Activated CD8-positive, alpha-beta memory T cell treated with anti-CD3 and anti-CD28 coated beads for 1 hour (primary cell): ENCODE results near the gene DEFB118.
"Not testable (repeated sequence)": the region's sequence is repeated elsewhere in the genome, so short reads cannot be mapped to it uniquely, and the experiment has no call there.

ENCODE experiments used
- DNase-seq, 2 donors: peaks; one replicate each; pipeline ENCODE4 v3.0.0-alpha.2; 2020; ENCODE audit warnings: low read depth in 1 of 2; ENCODE audit errors: extremely low read depth in 1 of 2

DEFB118 gene, protein sequence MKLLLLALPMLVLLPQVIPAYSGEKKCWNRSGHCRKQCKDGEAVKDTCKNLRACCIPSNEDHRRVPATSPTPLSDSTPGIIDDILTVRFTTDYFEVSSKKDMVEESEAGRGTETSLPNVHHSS

DNA sequence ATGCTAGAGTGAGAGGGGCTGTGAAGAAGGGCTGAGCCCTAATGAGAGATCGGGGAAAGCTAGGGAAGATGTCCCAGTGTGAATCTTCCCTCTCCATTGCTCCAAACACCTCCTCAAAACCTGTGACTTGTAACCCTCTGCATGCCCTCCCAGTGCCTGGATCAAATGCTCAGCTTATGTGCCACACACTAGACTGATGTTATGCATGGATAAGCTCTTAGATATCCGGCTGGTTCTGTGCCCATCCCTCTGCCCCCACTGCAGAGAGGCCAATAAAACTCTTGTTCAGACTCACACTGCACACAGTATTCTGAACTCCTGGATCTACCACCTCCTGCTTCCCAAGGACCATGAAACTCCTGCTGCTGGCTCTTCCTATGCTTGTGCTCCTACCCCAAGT, at the start of gene DEFB118:
DEFB118 (plus strand) TSS at position 301 of the 400 bp plus-strand sequence; CDS start at position 351, 50 bp downstream.
- no peak for DNase-seq

DNA sequence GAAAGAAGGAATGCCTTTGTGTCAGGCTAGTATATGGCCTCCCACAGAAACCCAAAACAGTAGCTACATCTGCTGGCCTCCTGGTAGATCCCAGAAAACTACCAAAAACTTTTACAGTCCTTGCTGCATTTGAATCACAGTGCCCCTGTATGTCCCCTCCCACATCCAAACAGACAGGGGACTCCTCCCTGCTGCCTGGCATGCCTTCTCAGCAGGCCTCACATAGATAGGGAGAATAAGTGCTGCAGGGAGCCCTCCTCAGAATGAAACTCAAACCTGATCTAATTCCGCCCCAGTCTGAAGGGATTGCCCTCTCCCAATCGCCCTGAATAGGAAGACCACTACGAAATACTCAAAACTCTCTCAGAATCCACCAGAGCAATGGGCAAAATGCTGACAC, 45.9 kb upstream of the DEFB118 start:
- DNase-seq = no peak

DNA sequence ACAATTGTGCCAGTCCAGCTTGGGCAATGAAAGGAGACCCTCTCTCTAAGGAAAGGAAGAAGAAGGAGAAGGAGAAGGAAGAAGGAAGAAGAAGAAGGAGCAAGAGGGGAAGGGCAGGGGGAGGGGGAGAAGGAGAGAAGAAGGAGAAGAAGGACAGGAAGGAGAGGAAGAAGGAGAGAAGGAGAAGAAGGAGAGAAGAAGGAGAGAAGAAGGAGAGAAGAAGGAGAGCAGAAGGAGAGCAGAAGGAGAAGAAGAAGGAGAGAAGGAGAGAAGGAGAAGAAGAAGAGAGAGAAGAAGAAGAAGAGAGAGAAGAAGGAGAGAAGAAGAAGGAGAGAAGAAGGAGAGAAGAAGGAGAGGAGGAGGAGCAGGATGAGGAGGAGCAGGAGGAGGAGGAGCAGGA, 37.5 kb upstream of the DEFB118 start:
- no peak for DNase-seq

DNA sequence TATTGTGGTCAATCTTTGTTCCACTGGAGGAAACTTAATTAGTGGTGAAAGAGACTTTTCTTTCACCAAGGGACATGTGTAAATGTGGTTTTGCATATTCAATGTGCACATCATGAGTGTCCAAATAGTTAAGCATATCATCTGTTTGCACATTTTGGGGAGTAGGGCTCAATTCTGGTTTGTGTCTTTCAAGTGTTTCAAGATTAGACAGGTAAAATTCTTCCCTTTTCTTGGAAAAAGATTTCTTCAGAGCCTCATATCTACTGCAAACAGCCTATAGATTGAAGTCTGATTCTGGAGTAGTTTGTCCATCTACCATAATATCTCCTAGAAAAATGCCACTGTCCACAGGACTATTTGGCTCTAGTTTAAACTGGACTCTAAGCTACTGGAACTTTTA, 26.9 kb upstream of the DEFB118 start:
- no peak for DNase-seq

DNA sequence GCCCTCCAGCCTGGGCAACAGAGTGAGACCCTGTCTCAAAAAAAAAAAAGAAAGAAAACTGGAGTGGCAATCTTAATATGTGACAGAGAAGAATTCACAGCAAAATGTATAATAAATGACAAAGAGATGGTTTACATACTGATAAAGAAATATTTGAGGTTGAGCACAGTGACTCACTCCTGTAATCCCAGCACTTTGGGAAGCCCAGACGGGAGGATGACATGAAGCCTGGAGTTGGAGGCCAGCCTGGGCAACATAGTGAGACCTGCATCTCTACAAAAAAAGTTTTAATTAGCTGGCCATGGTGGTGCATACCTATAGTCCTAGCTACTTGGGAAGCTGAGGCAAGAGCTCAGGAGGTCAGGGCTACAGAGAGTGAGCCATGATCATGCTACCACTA, 12.4 kb upstream of the DEFB118 start:
- no peak for DNase-seq

DNA sequence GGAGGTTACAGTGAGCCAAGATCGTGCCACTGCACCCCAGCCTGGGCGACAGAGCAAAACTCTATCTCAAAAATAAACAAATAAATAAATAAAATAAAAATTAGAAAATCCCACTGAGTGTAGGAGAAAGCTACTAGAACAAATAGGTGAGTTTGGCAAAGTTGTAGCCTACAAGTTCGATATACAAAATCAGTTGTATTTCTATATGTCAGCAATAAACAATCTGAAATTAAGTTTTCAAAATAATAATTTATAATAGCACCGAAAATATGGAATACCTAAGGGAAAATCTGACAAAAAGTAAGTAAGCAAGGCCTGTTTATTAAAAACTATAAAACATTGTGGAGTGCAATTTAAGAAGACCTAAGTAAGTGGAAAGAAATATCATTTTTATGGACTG, 5.1 kb upstream of the DEFB118 start:
- no peak for DNase-seq

DNA sequence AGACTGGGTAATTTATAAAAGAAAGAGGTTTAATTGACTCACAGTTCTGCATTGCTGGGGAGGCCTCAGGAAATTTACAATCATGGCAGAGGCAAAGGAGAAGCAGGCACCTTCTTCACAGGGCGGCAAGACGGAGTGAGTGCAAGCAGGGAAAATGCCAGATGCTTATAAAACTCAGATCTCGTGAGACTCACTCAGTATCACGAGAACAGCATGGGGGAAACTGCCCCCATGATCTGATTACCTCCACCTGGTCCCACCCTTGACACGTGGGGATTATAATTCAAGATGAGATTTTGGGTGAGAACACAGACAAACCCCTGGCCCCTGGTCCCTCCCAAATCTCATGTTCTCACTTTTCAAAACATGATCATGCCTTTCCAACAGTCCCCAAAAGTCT, 4.1 kb upstream of the DEFB118 start:
- DNase-seq = not testable (repeated sequence)

DNA sequence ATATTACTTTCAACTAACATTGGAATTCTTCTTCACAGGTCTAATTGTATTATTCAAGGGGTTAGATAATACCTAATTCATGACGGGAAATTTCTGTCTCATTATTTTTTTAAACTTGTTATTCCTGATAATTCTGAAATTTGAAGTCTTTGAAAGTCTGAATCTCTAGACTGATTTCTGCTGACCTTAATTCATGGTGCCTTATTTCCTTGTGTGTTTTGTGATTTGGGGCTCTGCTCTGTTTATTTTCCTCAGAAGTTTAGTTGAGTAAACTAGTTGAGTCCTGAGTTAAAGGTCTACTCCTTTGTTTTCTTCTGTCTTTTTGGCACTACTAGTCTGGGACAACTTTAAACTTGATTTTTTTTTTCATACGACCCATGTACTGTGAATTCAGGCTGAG, 5.9 kb downstream of the DEFB118 start:
- DNase-seq = no peak

DNA sequence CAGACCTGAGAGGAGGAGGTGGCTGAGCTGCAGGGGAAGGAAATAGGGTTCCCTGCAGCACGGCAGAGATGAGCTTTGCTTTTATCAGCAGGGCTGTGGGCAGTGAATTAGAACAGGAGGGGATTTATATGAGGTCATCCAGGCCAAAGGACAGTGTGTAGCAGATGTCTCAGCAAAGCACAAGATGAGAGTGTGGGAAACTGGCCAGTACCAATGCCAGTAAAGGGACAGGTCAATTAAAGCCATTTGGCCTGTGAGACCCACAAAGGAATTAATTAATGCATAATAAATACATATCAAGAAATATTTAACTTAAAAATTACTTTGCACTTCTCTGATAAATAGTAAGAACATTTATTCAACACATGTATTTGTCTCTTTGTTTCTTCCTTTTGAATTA, 22.1 kb downstream of the DEFB118 start, which contains the start of gene DEFB119:
DEFB119 (minus strand) TSS at position 101 of the 400 bp plus-strand sequence. CDS start 107 bp downstream, outside the sequence.
- no peak for DNase-seq

DNA sequence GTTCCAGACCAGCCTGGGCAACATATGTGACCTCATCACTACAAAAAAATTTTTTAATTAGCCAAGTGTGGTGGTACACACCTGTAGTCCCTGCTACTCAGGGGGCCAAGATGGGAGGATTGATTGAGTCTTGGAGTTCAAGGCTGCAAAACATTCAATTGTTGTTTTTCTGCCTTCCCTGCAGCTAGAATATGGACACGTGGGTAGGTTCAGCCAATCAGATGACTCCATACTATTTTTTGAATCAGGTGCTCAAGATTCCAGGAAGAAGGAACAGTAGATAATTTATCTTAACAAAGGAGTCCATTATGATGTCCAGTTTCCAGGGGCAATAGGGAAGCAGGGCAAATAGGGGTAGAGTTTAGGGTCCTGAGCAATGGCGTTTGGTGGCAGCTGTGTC, 24.4 kb downstream of the DEFB118 start:
- DNase-seq = no peak

DNA sequence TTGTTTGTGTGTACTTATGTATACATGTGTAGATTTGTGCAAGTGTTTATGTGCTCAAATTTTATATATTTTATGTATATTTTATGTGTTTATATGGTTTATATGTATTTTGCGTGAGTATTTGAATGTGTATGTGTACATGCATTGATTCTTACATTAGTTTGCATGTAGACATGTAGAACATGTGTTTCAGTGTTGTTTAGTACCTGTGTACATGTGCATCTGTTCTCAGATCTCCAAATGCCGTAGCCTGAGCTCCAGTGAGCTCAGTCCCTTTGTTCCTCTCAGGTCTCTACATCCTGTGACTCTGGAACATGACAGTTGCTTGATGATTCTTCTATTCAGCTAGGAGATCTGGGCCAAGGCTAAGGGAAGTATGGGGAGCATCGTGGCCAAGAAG, 26.5 kb downstream of the DEFB118 start:
- no peak for DNase-seq

DNA sequence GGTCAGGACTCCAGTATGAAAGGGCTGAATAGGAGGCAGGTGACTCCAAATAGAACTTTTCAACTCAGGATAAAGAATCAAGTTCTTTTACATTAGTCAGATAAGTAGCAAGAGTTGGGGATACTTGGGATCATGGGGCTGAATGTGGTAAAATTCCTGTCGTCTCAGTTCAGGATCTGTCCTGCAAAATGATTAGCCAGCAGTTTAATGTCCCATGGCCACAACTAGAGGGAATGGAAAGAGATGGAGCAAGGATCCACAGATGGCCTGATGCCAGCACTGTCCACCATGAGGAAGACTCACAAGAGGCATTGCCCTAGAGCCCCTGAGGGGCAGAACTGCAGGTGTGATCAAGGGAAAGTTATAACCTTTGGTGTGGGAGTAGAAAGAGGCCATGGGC, 35.5 kb downstream of the DEFB118 start:
- no peak for DNase-seq

DNA sequence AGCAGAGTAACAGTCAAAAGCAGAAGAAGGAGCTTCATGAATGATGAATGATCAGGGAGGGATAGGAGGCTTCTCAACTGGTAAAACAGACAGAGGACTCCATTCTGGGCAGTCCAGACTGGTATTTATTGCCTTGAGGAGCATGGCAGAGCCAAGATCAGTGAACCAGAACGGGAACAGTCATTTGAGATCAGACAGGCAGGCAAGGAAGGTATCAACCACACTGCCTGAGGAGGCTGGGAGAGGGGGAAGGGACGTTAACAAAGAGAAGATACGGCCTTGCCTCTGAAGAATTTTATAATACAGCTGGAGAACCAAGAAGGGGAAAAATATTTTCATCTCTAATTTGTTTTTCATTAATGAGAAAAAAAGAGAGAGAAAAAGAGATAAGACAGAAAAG, 37.7 kb downstream of the DEFB118 start, which contains the start of gene DEFB121:
DEFB121 (minus strand) TSS at position 101 of the 400 bp plus-strand sequence; CDS start at position 38, 63 bp downstream.
- no peak for DNase-seq

DNA sequence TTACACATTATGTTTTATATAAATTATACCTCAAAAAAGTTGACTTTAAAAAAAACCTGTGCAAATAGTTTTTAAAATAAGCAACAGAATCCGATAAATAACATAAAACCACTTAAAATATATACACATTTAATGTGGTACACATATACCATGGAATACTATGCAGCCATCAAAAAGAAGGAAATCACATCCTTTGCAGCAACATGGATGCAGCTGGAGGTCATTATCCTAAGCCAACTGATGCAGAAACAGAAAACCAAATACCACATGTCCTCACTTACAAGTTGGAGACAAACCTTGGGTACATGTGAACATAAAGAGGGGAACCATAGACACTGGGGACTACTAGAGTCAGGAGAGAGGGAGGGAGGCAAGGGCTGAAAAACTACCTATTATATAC, 41.6 kb downstream of the DEFB118 start:
- no peak for DNase-seq

DNA sequence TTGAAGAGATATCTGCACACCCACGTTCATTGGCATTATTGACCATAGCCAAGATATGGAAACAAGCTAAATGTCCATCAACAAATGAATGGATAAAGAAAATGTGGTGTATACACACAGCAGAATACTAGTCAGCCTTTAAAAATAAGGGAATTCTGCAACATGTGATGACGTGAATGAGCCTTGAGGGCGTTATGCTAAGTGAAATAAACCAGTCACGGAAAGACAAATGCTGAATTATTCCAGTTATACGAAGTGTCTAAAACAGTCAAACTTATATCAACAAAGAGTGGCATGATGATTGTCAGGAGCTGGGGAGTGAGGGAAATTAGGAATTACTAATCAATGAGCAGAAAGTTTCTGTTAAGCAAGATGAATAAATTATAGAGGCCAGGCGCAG, 46.0 kb downstream of the DEFB118 start:
- no peak for DNase-seq

DNA sequence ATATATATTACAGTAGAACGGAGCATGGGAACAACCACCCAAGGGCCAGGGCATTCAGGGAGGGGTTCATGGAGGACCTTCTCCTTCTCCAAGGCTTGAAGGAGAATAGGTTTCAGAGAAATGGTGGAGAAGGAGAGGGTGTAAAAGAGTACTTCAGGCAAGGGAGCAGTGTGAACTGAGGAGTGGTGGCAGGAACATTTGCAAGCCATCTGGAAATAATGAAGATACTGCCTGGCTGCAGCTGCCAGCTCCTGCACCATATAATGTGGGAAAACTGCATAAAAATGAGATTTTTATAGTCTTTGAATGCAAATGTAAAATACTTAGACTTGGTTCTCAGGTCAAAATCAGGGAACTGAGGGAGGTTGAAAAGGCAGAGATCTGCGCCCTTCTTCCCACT, 47.3 kb downstream of the DEFB118 start:
- no peak for DNase-seq

DNA sequence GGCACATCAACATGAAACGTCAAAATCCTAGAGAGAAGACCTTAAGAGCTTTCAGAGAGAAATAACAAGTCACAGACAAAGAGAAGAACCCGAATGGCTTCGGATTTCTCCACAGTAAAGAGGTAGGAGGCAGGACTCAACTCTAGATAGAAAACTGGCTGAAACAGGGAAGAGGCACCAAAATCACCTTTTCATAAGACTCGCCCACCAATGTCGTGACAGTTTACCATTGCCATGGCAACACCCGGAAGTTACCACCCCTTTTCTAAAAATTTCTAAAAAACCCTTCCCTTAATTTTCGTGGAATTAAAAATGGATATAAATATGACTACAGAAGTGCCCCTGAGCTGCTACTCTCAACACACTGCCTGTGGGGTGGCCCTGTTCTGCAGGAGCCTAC, 49.9 kb downstream of the DEFB118 start:
- DNase-seq = no peak
